ENCODE measurements around the gene UBE3B. TPM values are rescaled to one million over a fixed set of nuclear protein-coding genes. Genes with fewer than 3 reads are reported as not detected.

Gene UBE3B
- total RNA-seq, 1 experiment from 2014 or later: 16.8 TPM

DNA sequence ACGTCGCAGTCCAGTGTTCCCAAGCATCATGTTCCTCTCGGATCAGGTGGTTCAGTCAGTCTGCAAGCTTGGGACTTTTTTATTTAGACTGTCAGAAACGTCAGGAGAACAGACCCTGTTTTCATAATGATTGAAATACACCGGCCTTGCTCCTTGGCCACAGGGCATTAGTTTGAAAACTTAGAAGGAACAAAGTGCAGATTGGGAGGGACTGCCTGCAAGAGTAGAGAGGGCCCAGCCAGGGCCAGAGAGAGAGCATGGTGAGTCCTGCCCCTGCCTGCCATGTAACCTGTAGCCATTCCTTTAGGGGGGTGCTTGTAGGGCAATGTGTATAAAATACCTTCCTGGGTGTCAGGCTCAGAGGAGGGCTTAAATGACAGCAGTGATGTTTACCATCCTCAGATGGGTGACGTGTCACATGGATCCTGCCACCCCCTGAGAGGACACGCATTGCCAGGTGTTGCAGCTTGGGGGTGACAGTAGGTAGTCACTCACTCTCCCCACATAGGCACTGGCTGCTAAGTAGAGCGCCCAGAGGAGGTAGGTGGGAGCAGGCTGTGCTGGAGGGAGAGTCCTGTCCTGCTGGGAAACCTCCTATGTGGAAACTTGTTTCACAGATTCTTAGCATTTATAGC, 50.2 kb downstream of the UBE3B start:
- DNase-seq (ENCODE audit: low spot score): no peak

DNA sequence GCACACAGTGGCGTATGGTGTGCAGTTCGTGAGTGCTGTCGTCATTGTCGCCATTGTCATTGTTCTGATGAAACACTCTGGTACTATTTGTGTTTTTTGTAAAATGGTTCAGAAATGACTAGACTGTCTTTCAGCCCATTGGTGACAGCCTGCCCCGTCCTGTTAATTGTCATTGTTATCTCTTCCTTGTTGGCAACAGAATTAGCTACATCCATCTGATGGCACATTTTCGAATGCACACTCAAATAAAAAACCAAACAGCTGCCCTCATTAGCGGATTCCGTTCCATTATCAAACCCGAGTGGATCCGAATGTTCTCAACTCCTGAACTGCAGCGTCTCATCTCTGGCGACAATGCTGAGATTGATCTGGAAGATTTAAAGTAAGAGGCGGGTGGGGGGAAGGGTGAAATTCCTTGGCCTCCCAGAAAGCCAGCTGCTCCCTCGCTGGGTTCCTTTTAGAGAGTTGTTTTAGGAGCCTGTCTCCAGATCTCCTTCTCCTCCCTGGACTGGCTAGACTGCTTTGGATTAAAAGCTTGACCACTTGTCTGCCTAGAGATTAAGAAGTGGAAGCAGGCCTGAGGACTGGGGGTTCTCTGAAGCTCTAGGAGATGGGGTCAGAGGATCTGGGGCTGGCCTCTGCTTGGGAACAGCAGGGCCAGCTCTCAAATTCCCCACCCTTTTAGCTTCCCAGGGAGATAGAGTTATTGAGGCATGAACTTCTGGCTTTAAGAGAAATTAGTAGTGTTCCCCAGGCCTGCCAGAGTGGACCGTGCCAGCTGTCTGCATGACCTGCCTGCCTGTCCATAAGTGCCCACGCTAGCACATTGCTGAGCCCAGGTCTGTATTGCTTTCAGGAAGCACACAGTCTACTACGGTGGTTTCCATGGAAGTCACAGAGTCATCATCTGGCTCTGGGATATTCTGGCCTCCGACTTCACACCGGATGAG, 52.5 kb downstream of the UBE3B start:
- no peak for DNase-seq (ENCODE audit: low spot score)

GRCh38 chr12:109531411-109531810, 54.0 kb downstream of the UBE3B start:
- DNase-seq (ENCODE audit: low spot score): no peak

GRCh38 chr12:109532721-109533486, 55.5 kb downstream of the UBE3B start:
- DNase-seq (ENCODE audit: low spot score): no peak

DNA sequence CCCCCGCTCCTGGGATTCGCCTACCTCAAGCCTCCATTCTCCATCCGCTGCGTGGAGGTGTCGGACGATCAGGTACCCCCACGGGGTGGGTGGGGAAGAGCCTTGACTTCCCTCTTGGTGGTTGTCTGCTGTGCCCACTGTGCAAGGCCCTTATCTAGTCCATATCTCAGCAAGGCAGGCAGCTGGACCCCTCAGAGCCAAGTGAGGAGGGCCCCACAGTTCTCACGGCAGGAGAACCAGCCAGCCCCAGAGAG, 56.0 kb downstream of the UBE3B start:
- DNase-seq (ENCODE audit: low spot score): no peak

- no peak for DNase-seq (ENCODE audit: low spot score)
Observed at GRCh38 chr12:109534456-109534855, 57.0 kb downstream of the UBE3B start.

- DNase-seq (ENCODE audit: low spot score): no peak
Observed at GRCh38 chr12:109535231-109535862, 57.9 kb downstream of the UBE3B start.

DNA sequence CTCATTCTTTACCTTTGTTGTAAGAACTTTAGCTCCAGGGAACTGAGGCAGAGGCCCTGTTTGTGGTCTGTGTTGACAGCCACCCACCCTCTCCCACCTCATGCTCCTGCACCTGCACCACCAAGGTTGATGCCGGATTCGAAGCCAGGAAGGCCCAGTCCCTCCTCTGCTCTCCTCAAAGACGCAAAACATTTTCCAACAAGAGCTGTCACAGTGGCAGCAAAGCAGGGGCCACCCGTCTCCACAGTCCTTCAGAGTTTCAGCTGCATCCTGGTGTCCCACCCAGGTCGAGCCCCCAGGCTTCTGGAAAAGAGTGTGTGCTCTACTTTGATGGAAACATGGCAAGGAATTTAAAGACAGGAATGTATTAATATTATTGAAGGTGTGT, 58.4 kb downstream of the UBE3B start:
- no peak for DNase-seq (ENCODE audit: low spot score)

DNA sequence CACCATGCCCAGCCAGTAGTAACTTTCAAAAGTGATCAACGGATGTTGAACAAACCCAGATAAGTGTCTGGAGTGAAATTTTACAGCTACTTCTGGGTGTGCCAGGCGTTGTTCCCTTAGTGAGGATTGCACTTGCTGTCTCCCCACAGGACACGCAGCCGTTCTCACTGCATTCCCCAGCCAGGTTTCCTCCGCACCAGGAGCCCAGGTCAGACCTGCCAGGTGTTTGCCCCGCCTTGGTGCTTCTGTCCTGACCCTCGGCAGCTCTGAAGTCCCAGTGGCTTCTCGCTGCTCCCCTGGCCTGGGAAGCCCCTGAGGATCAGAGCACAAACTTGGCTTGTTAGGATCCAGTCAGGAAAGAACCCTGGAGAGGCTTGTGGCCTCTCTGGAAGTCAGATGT, 59.7 kb downstream of the UBE3B start:
- no peak for DNase-seq (ENCODE audit: low spot score)

- DNase-seq (ENCODE audit: low spot score): no peak
Observed at GRCh38 chr12:109538191-109538863, 60.9 kb downstream of the UBE3B start.

GRCh38 chr12:109539508-109539907, 62.1 kb downstream of the UBE3B start:
- no peak for DNase-seq (ENCODE audit: low spot score)

GRCh38 chr12:109540526-109541412, 63.3 kb downstream of the UBE3B start:
- no peak for DNase-seq (ENCODE audit: low spot score)

DNA sequence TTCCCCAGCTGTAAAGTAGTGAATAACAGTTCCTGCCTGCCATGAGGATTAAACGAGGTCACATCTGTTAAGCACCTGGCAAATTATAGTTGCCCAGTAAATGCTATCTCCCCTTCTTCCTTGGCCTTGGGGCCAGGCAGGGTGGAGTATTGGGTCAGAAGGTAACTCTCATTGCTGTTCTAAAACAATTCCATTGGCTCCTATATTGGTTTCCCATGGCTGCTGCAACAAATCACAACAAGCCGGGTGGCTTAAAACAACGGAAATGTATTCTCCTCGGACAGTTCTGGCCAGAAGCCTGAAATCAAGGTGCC, 63.9 kb downstream of the UBE3B start:
- DNase-seq (ENCODE audit: low spot score): no peak

- DNase-seq (ENCODE audit: low spot score): no peak
Observed at GRCh38 chr12:109542014-109542413, 64.6 kb downstream of the UBE3B start.

DNA sequence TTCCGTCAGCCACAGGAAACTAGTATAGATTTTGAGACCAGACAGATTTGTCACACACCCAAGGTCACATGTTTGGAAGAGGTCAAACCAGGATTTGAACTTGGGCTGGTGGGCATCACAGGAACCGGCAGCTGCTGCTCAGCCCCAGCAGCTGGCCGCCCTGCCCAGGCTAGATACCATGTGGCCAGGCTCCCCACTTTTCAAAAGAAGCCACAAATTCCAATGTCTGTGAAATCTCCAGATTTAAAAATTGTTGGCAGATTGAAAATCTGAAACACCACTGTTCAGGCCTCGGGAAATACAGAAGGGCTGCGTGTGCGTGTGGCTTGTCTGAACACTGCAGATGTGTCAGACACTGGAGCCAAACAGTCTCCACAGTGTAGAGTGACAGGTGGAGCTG, 65.4 kb downstream of the UBE3B start:
- DNase-seq (ENCODE audit: low spot score): no peak

DNA sequence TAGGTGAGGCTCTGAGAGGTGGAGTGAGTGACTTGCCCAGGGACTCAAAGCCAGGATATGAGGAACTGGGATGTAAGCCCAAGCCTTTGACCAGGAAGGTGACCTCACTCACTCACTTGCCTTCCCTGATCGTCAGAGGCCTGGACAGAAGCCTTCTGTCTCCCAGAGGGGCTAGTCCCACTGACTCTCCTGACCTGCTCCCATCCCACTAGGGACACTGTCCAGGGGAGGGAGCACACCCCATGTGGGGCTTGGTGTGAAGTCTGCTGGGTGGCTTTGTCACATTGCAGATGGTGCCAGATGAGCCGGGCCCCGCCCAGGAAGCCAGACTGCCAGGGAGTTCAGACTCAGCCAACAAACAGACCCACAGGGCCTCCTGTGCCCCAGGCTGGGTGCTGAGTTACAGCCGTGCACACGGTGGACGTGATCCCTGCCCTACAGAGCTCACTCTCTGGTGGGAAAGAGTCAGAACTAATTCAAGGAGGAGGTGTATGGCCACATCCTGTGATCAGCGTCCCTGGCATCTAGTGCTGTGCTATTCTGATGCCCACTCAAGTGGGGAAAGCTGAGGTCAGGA, 67.6 kb downstream of the UBE3B start:
- no peak for DNase-seq (ENCODE audit: low spot score)

- no peak for DNase-seq (ENCODE audit: low spot score)
Observed at GRCh38 chr12:109545826-109546225, 68.4 kb downstream of the UBE3B start.

DNA sequence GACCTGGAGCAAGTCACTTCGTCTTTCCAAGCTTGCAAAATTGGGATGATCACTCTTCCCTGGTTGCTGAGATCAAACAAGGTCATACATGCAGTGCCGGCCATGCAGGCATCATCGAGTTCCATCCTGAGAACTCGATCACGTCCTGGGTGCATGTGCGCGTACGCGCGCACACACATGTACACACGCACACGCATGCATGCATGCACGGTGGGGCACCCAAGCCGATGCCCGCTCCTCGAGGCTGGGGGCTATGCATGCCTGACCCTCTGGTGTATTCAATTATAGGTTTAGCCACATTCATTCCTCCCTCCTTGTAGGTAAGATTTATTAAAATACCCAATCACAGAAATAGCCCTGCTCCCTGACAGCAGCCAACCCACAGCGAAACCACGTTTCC, 69.9 kb downstream of the UBE3B start:
- DNase-seq (ENCODE audit: low spot score): no peak

DNA sequence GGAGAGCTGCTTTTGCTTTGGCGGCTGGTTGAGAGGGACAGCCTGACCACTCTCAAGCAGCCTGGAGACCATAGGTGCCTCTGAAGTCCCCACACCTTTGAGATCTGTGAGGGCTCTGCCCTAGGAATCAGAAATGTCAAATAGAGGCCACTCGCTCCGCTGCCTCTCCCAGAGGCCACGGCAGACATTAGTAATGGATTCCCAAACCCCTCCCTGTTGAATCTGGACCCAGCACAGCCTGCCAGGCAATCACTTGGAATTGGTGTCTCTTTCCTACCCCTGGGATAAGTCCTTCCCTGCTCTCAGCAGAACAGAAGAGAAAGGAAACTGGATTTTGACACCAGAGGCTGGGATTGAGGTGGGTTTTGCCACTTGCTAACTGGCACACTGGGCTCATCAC, 70.8 kb downstream of the UBE3B start:
- no peak for DNase-seq (ENCODE audit: low spot score)

GRCh38 chr12:109549613-109550270, 72.3 kb downstream of the UBE3B start:
- DNase-seq (ENCODE audit: low spot score): no peak
